ENCODE data around the gene USP24.
"Not testable (repeated sequence)": the region's sequence is repeated elsewhere in the genome, so short reads cannot be mapped to it uniquely, and the experiment has no call there.

Gene USP24

GRCh38 chr1:55195521-55196233, 19.5 kb downstream of the USP24 start:
- no peak for DNase-seq

DNA sequence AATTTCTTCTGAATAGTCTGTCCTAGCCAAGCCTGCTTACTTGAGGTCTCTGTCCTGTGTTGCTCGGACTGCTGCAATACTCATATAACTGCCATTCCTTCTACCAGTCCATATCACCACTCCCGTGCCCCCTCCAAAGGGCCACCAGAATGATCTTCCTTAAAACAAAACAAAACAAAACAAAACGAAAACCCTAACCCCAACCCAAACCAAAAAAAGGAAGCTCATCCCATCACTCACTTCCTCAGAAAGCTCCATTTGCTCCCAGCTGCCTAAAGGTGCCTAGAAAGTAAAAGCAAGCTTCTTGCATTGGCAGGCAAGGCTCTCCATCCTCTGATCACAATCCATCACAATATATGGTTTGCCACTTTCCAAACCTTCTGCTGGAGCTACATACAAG, 20.3 kb downstream of the USP24 start:
- no peak for DNase-seq

GRCh38 chr1:55192093-55192492, 23.1 kb downstream of the USP24 start:
- no peak for DNase-seq

GRCh38 chr1:55191219-55191952, 23.8 kb downstream of the USP24 start:
- DNase-seq: not testable (repeated sequence)

GRCh38 chr1:55190109-55190508, 25.1 kb downstream of the USP24 start:
- no peak for DNase-seq

DNA sequence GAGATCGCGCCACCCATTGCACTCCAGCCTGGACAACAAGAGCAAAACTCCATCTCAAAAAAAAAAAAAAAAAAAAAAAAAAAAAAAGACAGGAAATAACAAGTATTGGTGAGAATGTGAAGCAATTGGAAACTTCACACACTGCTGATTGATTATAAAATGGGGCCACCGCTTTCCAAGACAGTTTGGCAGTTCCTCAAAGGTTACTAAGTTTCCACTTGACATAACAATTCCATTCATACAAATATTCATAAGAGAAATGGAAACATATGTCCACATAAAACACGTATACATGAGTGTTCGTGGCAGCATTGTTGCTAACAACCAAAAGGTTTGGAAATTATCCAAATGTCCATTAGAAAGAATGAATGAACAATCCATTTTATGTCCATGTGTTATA, 26.3 kb downstream of the USP24 start:
- no peak for DNase-seq

- DNase-seq: no peak
These were observed 29.3 kb downstream of the USP24 start for GRCh38 chr1:55185832-55186231.

- DNase-seq: no peak
These were observed 30.3 kb downstream of the USP24 start for GRCh38 chr1:55184859-55185258.

- DNase-seq: no peak
These were observed 33.5 kb downstream of the USP24 start for GRCh38 chr1:55181666-55182065.

DNA sequence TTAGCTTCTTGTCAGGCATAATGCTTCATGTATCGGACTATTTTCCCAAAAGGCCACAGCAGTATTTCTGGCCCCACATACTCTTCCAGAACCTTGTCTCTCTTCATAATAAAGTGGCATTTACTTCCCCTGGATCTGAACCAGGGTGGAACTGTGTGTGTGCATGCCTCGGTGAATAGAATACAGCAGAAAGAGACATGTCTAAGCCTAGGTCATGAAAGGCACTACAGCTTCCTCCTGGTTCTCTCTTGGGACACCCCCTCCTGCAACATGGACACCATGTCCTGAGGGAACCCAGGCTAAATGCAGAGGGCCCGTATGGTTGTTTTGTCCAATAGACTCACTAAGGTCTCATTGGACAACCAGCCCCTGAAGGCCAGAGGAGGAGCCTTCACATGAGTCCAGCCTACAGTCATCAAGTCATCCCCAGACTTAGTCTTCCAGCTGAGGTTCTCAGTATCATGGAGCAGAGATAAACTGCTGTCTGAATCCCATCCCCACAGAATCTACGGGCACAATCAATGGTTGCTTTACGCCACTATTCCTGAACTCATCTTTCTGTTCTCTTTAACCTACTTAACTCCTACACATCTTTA, 35.0 kb downstream of the USP24 start:
- DNase-seq: no peak

- no peak for DNase-seq
These were observed 35.9 kb downstream of the USP24 start for GRCh38 chr1:55179177-55179835.

GRCh38 chr1:55172687-55173086, 42.5 kb downstream of the USP24 start:
- DNase-seq: no peak

GRCh38 chr1:55172272-55172671, 42.9 kb downstream of the USP24 start:
- no peak for DNase-seq

DNA sequence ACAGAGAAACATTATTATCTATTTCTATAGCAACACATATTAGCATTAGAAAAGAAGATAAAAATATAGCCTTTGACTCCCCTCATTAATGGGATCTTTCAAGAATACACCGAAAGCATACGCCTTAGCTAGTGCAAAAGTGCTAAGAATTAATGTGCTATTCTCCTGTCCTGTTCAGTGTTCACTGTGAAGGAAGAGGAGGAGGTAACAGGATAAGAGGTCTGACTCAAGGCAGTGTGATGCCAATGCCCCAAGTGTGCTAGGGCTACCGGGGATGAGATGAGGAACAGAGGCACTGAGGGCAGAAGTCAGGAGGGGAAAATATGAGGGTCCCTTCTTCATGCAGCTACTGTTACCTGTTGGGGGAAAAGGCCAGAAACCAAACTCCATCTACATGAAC, 43.5 kb downstream of the USP24 start:
- no peak for DNase-seq

- DNase-seq: no peak
These were observed 44.7 kb downstream of the USP24 start for GRCh38 chr1:55170426-55170825.

- no peak for DNase-seq
These were observed 46.0 kb downstream of the USP24 start for GRCh38 chr1:55169126-55169525.

- no peak for DNase-seq
These were observed 46.8 kb downstream of the USP24 start for GRCh38 chr1:55168353-55168752.

- DNase-seq: no peak
These were observed 47.8 kb downstream of the USP24 start for GRCh38 chr1:55167224-55167871.

DNA sequence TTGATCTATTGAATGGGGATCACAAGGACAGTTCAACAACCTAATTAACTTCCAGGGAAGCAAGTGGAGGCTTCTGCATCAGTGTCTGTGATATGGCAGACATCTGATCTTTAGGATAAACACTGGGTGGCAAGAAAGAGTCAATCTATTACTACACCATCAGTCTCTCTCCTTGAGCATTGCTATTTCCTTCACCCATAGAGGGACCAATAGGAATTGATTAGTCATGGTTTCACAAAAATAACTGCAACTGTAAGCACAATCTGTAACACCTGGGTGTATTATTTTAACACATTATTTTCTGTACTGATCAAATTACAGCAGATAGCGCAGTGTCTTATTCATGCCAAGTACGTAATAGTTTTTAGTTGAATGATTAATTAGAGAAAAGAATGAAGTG, 50.3 kb downstream of the USP24 start:
- no peak for DNase-seq

- no peak for DNase-seq
These were observed 55.6 kb downstream of the USP24 start for GRCh38 chr1:55159571-55159970.

- DNase-seq: no peak
These were observed 58.6 kb downstream of the USP24 start for GRCh38 chr1:55156608-55157007.

DNA sequence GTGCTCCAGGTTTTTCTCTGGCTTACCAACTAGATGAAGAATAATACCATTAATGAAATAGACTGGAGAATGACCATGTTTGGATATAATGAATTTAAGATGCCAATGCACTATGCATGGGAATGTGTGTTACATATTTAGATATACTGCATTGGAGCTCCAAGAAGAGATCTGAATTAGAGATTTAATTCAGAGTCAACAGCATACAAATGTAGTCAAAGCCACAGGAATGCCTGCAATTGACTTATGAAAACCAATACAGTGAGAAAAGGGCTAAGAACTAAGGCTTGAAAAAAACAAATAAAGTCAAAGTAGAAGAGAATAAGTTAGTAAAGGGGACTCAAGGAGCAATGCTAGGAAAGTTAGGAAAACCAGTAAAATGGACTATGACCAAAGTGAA, 59.1 kb downstream of the USP24 start:
- no peak for DNase-seq

DNA sequence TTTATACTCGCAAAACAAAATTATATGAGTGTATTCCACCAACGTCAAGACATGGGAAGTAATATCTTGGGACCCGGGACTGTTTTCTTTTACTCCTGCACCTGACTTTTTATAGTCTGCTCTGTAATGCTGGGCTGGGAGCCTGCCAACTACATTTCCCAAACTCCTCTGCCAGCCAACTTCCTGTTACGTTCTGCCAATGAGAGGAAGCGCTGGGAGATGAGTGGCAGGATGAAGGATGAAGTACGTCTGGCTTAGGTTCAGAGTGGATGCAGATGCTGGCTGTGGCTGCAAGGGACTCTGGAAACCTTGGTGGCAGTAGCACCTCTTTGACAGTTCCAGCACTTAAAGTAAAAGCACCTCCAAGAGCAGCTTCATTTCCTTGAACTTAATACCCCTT, 59.6 kb downstream of the USP24 start:
- no peak for DNase-seq
